ENCODE results near the gene YDJC. TPM values are rescaled to one million over a fixed set of nuclear protein-coding genes. Genes with fewer than 3 reads are reported as not detected.

The YDJC gene
- total and polyA plus RNA-seq, 2 donors (not counting 1 experiment from before 2014, with no cell fraction given), result 48.8 to 82.8 TPM

DNA sequence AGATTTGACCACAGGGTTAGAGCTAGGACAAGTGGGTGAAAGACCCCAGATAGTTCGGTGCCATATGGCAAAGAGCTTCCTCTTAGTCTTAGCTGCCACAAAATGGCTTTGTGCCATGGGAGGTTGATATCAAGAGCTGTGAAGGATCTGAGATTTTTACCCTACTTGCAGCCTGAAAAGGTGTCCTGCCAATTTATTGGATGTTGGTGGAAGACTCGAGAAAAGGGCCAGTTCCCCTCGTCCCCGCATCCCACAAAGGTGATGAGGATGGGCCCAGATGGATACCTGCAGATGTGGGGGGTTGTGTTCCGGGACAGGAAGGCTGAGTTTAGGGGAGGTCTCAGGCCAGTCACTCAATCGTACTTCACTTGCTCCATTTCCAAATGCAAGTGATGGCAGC is 27.2 kb downstream of the YDJC start:
- POLR2A ChIA-PET, result no interaction called here
- 100% methylated on average over 5 of the region's 6 CpGs for WGBS (ENCODE audit: insufficient coverage)

DNA sequence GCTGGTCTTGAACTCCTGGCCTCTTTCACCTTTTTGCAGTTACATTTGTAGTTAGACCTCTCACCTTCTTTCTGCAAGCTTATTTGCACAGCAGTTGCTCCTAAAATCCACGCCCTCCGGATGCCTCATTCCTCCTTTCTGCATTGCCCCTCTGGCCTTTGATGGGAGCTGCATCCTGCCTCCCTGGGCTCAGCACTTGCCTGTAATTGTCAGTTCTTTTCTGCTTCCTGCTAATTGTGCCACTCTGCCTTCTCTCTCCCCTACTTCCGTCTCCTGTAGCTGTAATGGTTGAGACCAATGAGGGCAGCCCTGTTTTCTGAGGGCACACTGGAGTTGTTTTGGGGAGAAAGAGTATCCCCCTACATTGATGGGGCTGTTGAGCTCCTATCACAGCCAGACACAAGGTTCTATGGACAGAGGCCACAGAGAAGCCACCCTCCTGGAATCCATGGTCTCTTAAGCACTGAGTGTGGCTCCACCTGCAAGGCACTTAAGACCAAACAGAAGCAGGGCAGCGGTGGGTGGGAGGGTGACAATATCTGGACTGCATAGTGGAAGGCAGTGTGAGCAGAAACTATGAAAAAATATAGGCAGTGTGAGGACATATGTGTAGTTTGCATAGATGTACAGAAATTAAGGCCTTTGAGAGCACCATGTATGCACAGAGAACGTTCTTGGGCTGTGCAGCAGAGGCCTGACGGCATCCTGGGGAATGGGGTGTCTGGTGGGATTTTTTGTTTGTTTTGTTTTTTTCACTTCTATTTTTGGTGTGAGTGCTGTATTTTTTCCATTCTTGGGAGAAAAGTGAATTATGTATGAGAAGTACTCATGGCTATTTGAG is 30.5 kb downstream of the YDJC start:
- Histone ChIP-seq H3K9me3 (ENCODE audit: control extremely low read depth in 1 of 3, control insufficient read depth in 2 of 3, insufficient read depth in 1 of 3, low read length in 2 of 3) (no peaks in the 10 kb centered on the region), H4K20me1 (ENCODE audit: control insufficient read depth, insufficient read depth, low read length, poor library complexity, severe bottlenecking) (peaks cover 90% of the 10 kb centered on the region), H3K4me2 (replicated peaks; ENCODE audit: low read depth, low read length, poor library complexity, severe bottlenecking) (no peak overlapping the region), H2AFZ (ENCODE audit: insufficient read depth, low read depth, low read length, poor library complexity, severe bottlenecking) (no peak overlapping the region), H3K79me2 (ENCODE audit: control insufficient read depth, insufficient read depth, low read length) (peaks cover 98% of the 10 kb centered on the region), H3K36me3 (replicated peaks in 1 of 2; ENCODE audit: control extremely low read depth in 1 of 2, control insufficient read depth in 1 of 2, extremely low read depth in 1 of 2, insufficient read depth in 2 of 2, low read length in 1 of 2) (peaks cover 0 to 42% of the 10 kb centered on the region in 2 experiments), H3K4me3 (ENCODE audit: control extremely low read depth in 1 of 5, extremely low read depth in 1 of 5, insufficient read depth in 1 of 5, low read depth in 2 of 5, low read length in 4 of 5) (no peak overlapping the region), H3K9ac (ENCODE audit: low read length) (no peak overlapping the region), H3K27me3 (replicated peaks in 1 of 4; ENCODE audit: control extremely low read depth in 1 of 4, control insufficient read depth in 3 of 4, insufficient read depth in 4 of 4, low read length in 3 of 4) (no peaks in the 10 kb centered on the region), H3K27ac (ENCODE audit: low read length in 2 of 2) (no peak overlapping the region), H3K4me1 (ENCODE audit: control insufficient read depth in 2 of 2, insufficient read depth in 2 of 2, low read length in 2 of 2) (peaks cover 0 to 8% of the 10 kb centered on the region in 2 donors)
- H3K27ac Mint-ChIP-seq, result no peak overlapping the region
- no peaks in the 10 kb centered on the region for H3K27me3 Mint-ChIP-seq
- H3K4me1 Mint-ChIP-seq, result peaks cover 29% of the 10 kb centered on the region
- no peak overlapping the region for H3K4me3 Mint-ChIP-seq
- no peak for TF ChIP-seq EZH2 (IDR thresholded peaks at IDR 0.05; ENCODE audit: borderline replicate concordance, insufficient read depth, low read depth, low read length, poor library complexity, severe bottlenecking)
- TF ChIP-seq, protein P1, sequence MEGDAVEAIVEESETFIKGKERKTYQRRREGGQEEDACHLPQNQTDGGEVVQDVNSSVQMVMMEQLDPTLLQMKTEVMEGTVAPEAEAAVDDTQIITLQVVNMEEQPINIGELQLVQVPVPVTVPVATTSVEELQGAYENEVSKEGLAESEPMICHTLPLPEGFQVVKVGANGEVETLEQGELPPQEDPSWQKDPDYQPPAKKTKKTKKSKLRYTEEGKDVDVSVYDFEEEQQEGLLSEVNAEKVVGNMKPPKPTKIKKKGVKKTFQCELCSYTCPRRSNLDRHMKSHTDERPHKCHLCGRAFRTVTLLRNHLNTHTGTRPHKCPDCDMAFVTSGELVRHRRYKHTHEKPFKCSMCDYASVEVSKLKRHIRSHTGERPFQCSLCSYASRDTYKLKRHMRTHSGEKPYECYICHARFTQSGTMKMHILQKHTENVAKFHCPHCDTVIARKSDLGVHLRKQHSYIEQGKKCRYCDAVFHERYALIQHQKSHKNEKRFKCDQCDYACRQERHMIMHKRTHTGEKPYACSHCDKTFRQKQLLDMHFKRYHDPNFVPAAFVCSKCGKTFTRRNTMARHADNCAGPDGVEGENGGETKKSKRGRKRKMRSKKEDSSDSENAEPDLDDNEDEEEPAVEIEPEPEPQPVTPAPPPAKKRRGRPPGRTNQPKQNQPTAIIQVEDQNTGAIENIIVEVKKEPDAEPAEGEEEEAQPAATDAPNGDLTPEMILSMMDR (IDR thresholded peaks at IDR 0.05), result no peak
- ChIA-PET CTCF (interaction anchor here (2.2 kb wide), 1 partner anchor 30 kb away, joined by 6 read pairs; no protein-coding TSS in a partner anchor), POLR2A (no interaction called here)
- WGBS (ENCODE audit: insufficient coverage), result 98% methylated on average over 5 of the region's 6 CpGs
- no peaks in the 10 kb centered on the region for H3K9me3 Mint-ChIP-seq (ENCODE audit: insufficient read depth)
- no peak for DNase-seq
- ATAC-seq (ENCODE audit: low read depth), result no peak
- intact Hi-C loops (cut with micrococcal nuclease), result no loop called here

More for the DNA sequence above, 27.2 kb downstream of the YDJC start:
- DNase-seq (no peak), ATAC-seq (ENCODE audit: low read depth) (no peak)
- Mint-ChIP-seq H3K27ac (no peak overlapping the region), H3K27me3 (no peaks in the 10 kb centered on the region), H3K9me3 (ENCODE audit: insufficient read depth) (no peaks in the 10 kb centered on the region), H3K4me3 (no peak overlapping the region), H3K4me1 (peaks cover 37% of the 10 kb centered on the region)
- Histone ChIP-seq H3K4me3 (ENCODE audit: control extremely low read depth in 1 of 5, extremely low read depth in 1 of 5, insufficient read depth in 1 of 5, low read depth in 2 of 5, low read length in 4 of 5) (no peak overlapping the region), H3K9ac (ENCODE audit: low read length) (no peak overlapping the region), H3K79me2 (ENCODE audit: control insufficient read depth, insufficient read depth, low read length) (peaks cover 99% of the 10 kb centered on the region), H4K20me1 (ENCODE audit: control insufficient read depth, insufficient read depth, low read length, poor library complexity, severe bottlenecking) (peaks cover 89% of the 10 kb centered on the region), H3K9me3 (ENCODE audit: control extremely low read depth in 1 of 3, control insufficient read depth in 2 of 3, insufficient read depth in 1 of 3, low read length in 2 of 3) (no peaks in the 10 kb centered on the region), H2AFZ (ENCODE audit: insufficient read depth, low read depth, low read length, poor library complexity, severe bottlenecking) (no peak overlapping the region), H3K27ac (ENCODE audit: low read length in 2 of 2) (no peak overlapping the region), H3K27me3 (replicated peaks in 1 of 4; ENCODE audit: control extremely low read depth in 1 of 4, control insufficient read depth in 3 of 4, insufficient read depth in 4 of 4, low read length in 3 of 4) (no peaks in the 10 kb centered on the region), H3K36me3 (replicated peaks in 1 of 2; ENCODE audit: control extremely low read depth in 1 of 2, control insufficient read depth in 1 of 2, extremely low read depth in 1 of 2, insufficient read depth in 2 of 2, low read length in 1 of 2) (peaks cover 1 to 26% of the 10 kb centered on the region in 2 experiments), H3K4me2 (replicated peaks; ENCODE audit: low read depth, low read length, poor library complexity, severe bottlenecking) (no peak overlapping the region), H3K4me1 (ENCODE audit: control insufficient read depth in 2 of 2, insufficient read depth in 2 of 2, low read length in 2 of 2) (peaks cover 4 to 12% of the 10 kb centered on the region in 2 donors)
- intact Hi-C loops (cut with micrococcal nuclease), result no loop called here
- TF ChIP-seq EZH2 (IDR thresholded peaks at IDR 0.05; ENCODE audit: borderline replicate concordance, insufficient read depth, low read depth, low read length, poor library complexity, severe bottlenecking), result no peak
- TF ChIP-seq, protein P1 (IDR thresholded peaks at IDR 0.05), result no peak
- CTCF ChIA-PET, result interaction anchor here (1.0 kb wide), 1 partner anchor 41 kb away, joined by 5 read pairs; no protein-coding TSS in a partner anchor
